Calu3 (cell line): Measurements from ENCODE around the gene GRIK1. TPM values are rescaled to one million over a fixed set of nuclear protein-coding genes. Genes with fewer than 3 reads are reported as not detected.

Experiments used
- BruUV-seq: library from RNA; stranded (reverse); fragments of 400-500 nt; replicated peaks from 2 replicates; lab custom pipeline; 2021; lab: Mats Ljungman, UMichigan
- CTCF ChIA-PET: fragments of 300-600 bp; sonication (Branson Sonifier 250); formaldehyde crosslinking; loops from one replicate; lab custom pipeline; 2022; ENCODE audit warnings: antibody characterized with exemption; lab: Charles Lee
- DNase-seq: peaks from one replicate; pipeline ENCODE4 v3.0.0; 2022
- H3K27ac Mint-ChIP-seq: one replicate; pipeline ENCODE4 v1.8.0; 2022; ENCODE audit warnings: mixed read lengths; ENCODE audit not compliant: unreplicated experiment
- H3K27me3 Mint-ChIP-seq: one replicate; pipeline ENCODE4 v1.8.0; 2022; ENCODE audit warnings: mixed read lengths; ENCODE audit not compliant: unreplicated experiment
- H3K36me3 Mint-ChIP-seq: one replicate; pipeline ENCODE4 v1.8.0; 2022; ENCODE audit warnings: mild to moderate bottlenecking, moderate library complexity, mixed read lengths; ENCODE audit not compliant: insufficient read depth, unreplicated experiment
- H3K4me1 Mint-ChIP-seq: one replicate; pipeline ENCODE4 v1.8.0; 2022; ENCODE audit warnings: mild to moderate bottlenecking, low read depth, mixed read lengths; ENCODE audit not compliant: unreplicated experiment
- H3K4me3 Mint-ChIP-seq: one replicate; pipeline ENCODE4 v1.8.0; 2022; ENCODE audit warnings: mild to moderate bottlenecking, low read depth, moderate library complexity, mixed read lengths; ENCODE audit not compliant: unreplicated experiment
- H3K9me3 Mint-ChIP-seq: one replicate; pipeline ENCODE4 v1.8.0; 2022; ENCODE audit warnings: low read depth, mixed read lengths; ENCODE audit not compliant: unreplicated experiment
- intact Hi-C: fragments of 100-400 bp; cut with micrococcal nuclease; formaldehyde crosslinking; loops from one replicate; pipeline ENCODE4 v1.10.0; 2022; ENCODE audit not compliant: unreplicated experiment
- total RNA-seq: library from RNA; stranded (reverse); gene quantifications from 2 replicates; pipeline ENCODE4 v1.2.3, GENCODE V29; 2022
- TF ChIP-seq, protein P1 (sequence below): fragments of 200-600 bp; IDR thresholded peaks from one replicate; pipeline ENCODE4 v1.8.0; 2022; ENCODE audit warnings: antibody characterized with exemption; ENCODE audit not compliant: unreplicated experiment

Gene GRIK1
- total RNA-seq, 1 experiment from 2014 or later = not detected

DNA sequence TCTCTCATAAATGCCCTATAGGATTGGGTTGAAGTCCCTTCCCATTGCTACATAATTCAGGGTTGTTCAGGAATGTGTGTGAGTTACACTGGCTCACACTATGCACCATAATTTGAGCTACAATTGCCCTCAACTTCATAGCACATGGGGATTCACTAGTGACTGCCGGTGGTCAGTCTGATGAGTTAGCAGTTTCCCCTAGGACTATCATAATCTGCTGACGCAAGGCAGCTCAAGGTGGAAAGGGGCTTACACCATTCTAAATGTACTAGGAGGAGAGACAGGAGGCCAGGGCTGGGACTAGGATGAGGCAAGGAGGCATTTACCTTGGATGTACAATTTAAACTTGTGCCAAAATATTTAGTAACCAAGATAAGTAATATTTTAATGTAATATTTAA, 224.7 kb downstream of the GRIK1 start:
- CTCF ChIA-PET = interaction anchor here (1.2 kb wide), 1 partner anchor 9 kb away, joined by 3 read pairs; no protein-coding TSS in a partner anchor
- no peaks in the 10 kb centered on the region for H3K27me3 Mint-ChIP-seq
- H3K27ac Mint-ChIP-seq = no peak overlapping the region
- no peak overlapping the region for H3K4me3 Mint-ChIP-seq
- no peaks in the 10 kb centered on the region for H3K36me3 Mint-ChIP-seq
- H3K9me3 Mint-ChIP-seq = no peaks in the 10 kb centered on the region
- TF ChIP-seq, protein P1, sequence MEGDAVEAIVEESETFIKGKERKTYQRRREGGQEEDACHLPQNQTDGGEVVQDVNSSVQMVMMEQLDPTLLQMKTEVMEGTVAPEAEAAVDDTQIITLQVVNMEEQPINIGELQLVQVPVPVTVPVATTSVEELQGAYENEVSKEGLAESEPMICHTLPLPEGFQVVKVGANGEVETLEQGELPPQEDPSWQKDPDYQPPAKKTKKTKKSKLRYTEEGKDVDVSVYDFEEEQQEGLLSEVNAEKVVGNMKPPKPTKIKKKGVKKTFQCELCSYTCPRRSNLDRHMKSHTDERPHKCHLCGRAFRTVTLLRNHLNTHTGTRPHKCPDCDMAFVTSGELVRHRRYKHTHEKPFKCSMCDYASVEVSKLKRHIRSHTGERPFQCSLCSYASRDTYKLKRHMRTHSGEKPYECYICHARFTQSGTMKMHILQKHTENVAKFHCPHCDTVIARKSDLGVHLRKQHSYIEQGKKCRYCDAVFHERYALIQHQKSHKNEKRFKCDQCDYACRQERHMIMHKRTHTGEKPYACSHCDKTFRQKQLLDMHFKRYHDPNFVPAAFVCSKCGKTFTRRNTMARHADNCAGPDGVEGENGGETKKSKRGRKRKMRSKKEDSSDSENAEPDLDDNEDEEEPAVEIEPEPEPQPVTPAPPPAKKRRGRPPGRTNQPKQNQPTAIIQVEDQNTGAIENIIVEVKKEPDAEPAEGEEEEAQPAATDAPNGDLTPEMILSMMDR = no peak
- no TSS peak for BruUV-seq
- DNase-seq = no peak
- H3K4me1 Mint-ChIP-seq = no peaks in the 10 kb centered on the region
- intact Hi-C loops = no loop called here

DNA sequence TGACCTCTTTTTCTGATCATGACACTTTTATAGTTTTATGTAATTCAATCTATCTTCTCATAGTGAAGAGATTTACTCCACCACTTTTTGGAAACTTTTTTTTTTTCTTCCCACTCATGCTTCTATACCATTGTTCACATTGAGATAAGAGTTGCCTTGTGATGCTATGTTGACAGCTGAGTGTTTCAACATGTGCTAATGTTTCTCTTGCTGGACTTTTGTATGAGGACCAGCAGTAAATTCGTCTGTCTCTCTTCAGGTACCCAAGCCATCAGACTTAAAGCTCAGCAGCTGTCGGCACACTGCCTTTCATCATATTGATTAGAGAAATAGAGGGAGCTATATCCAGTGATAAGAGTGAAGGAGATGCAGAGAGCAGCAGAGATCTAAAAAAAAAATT, 227.0 kb downstream of the GRIK1 start:
- intact Hi-C loops = no loop called here
- H3K4me3 Mint-ChIP-seq = no peak overlapping the region
- TF ChIP-seq, protein P1 = no peak
- no peaks in the 10 kb centered on the region for H3K36me3 Mint-ChIP-seq
- no peak for DNase-seq
- H3K27ac Mint-ChIP-seq = no peak overlapping the region
- no TSS peak for BruUV-seq
- no peaks in the 10 kb centered on the region for H3K9me3 Mint-ChIP-seq
- CTCF ChIA-PET = interaction anchor here (0.7 kb wide), 1 partner anchor 326 kb away, joined by 4 read pairs; no protein-coding TSS in a partner anchor
- H3K27me3 Mint-ChIP-seq = no peaks in the 10 kb centered on the region
- no peaks in the 10 kb centered on the region for H3K4me1 Mint-ChIP-seq

DNA sequence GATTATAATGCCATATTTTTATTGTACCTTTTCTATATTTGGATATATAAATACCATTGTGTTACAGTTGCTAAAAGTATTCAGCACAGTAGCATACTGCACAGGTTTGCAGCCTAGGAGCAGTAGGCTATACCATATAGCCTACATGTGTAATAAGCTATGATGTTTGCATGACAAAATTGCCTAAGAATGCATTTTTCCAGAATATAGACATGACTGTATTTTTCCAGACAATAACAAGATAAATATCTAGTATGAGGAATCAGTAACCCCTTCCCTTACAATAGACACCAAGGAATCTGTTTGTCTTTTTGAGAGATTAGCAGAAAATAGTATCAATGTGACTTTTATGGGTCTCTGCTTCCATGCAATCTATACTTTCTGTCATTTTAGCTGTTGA, 228.6 kb downstream of the GRIK1 start:
- intact Hi-C loops = no loop called here
- TF ChIP-seq, protein P1 = no peak
- Mint-ChIP-seq H3K9me3 (no peaks in the 10 kb centered on the region), H3K4me1 (no peaks in the 10 kb centered on the region), H3K27ac (no peak overlapping the region), H3K27me3 (no peaks in the 10 kb centered on the region), H3K4me3 (no peak overlapping the region), H3K36me3 (no peaks in the 10 kb centered on the region)
- CTCF ChIA-PET = no interaction called here
- BruUV-seq = no TSS peak
- DNase-seq = no peak

DNA sequence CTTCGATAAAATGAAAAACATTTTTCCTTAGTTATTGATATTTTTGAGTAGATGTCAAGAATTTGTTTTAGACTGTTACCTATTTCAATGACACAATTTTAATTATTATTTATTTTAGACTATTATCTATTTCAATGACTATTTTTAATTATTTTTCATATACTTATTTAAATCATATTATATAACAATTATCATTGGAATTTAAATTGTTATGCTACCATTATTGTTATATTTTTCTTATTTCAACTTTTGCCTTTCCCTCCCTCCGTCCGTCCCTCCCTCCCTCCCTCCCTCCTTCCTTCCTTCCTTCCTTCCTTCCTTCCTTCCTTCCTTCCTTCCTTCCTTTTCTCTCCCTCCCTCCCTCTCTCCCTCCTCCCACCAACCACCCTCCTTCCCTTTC, 229.3 kb downstream of the GRIK1 start:
- Mint-ChIP-seq H3K9me3 (no peaks in the 10 kb centered on the region), H3K27ac (no peak overlapping the region), H3K4me1 (no peaks in the 10 kb centered on the region), H3K36me3 (no peaks in the 10 kb centered on the region), H3K4me3 (no peak overlapping the region), H3K27me3 (no peaks in the 10 kb centered on the region)
- intact Hi-C loops = no loop called here
- TF ChIP-seq, protein P1 = no peak
- DNase-seq = no peak
- CTCF ChIA-PET = no interaction called here
- no TSS peak for BruUV-seq
